MM.1S (cell line): Measurements from ENCODE around the gene RAB5IF.

Experiments
- EZH2phosphoT487 ChIP-seq: fragments of 300-600 bp; sonication (generic); IDR thresholded peaks from 2 replicates; pipeline ENCODE4 v1.6.1; 2018; ENCODE audit warnings: antibody characterized with exemption, low read length
- TF ChIP-seq, protein P1 (sequence below): fragments of 300-600 bp; sonication (generic); IDR thresholded peaks from 2 replicates; pipeline ENCODE4 v1.5.1; 2016; ENCODE audit warnings: antibody characterized with exemption, low read length, mixed read lengths

DNA sequence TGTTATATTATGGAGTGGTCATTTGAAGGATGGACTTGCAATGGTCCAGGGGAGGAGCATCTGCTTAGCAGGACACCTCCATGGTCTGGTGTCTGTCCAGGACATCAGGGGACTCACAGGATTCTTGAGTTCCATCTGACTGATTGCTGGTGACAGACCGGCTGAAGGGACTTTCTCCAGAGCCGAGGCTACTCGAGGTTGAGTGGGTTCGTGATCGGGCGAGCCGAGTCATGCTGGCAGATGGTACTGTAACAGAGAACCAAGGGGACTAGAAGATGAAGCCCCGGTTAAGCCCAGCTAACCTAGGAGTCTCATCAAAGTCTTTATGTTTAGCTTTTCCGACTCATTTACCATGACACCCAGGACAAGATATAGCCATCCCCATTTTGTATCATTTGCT is 47.9 kb downstream of the RAB5IF start:
- TF ChIP-seq, protein P1, sequence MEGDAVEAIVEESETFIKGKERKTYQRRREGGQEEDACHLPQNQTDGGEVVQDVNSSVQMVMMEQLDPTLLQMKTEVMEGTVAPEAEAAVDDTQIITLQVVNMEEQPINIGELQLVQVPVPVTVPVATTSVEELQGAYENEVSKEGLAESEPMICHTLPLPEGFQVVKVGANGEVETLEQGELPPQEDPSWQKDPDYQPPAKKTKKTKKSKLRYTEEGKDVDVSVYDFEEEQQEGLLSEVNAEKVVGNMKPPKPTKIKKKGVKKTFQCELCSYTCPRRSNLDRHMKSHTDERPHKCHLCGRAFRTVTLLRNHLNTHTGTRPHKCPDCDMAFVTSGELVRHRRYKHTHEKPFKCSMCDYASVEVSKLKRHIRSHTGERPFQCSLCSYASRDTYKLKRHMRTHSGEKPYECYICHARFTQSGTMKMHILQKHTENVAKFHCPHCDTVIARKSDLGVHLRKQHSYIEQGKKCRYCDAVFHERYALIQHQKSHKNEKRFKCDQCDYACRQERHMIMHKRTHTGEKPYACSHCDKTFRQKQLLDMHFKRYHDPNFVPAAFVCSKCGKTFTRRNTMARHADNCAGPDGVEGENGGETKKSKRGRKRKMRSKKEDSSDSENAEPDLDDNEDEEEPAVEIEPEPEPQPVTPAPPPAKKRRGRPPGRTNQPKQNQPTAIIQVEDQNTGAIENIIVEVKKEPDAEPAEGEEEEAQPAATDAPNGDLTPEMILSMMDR: no peak
- no peak for TF ChIP-seq EZH2phosphoT487
